HL-60 (cell line): Measurements from ENCODE around the gene CWC25.

Experiments
- DNase-seq, 2 experiments: peaks; one replicate each; pipeline ENCODE4 v3.0.0-alpha.2; 2010 to 2020; ENCODE audit warnings: low read depth in 1 of 2, low spot score in 1 of 2
- H3K27ac ChIP-seq: fragments of 250-450 bp; sonication (Bioruptor Pico); replicated peaks from 2 replicates; pipeline ENCODE4 v1.5.1; 2020; ENCODE audit warnings: mild to moderate bottlenecking, moderate library complexity
- H3K27me3 ChIP-seq: fragments of 250-450 bp; sonication (Bioruptor Pico); 2 replicates; pipeline ENCODE4 v1.5.1; 2021; ENCODE audit warnings: mild to moderate bottlenecking, moderate library complexity; ENCODE audit not compliant: insufficient read depth, poor library complexity, severe bottlenecking
- H3K4me3 ChIP-seq: replicated peaks from 2 replicates; pipeline ENCODE4 v1.5.1; 2011; ENCODE audit warnings: mild to moderate bottlenecking, control low read depth, low read length; ENCODE audit not compliant: insufficient read depth
- CTCF ChIP-seq: IDR thresholded peaks from one replicate; pipeline ENCODE4 v1.5.1; 2011; ENCODE audit warnings: low read length, control low read depth, inconsistent platforms; ENCODE audit not compliant: insufficient read depth
- GABPA ChIP-seq: IDR thresholded peaks from 2 replicates; pipeline ENCODE4 v1.6.1; 2012; ENCODE audit warnings: low read depth
- POLR2AphosphoS5 ChIP-seq: IDR thresholded peaks from 2 replicates; pipeline ENCODE4 v1.6.1; 2012; ENCODE audit warnings: low read depth
- REST ChIP-seq: IDR thresholded peaks from 2 replicates; pipeline ENCODE4 v1.6.1; 2012; ENCODE audit warnings: low read depth; ENCODE audit not compliant: insufficient replicate concordance
- SPI1 ChIP-seq: IDR thresholded peaks from 2 replicates; pipeline ENCODE4 v1.6.1; 2012; ENCODE audit warnings: low read depth, mild to moderate bottlenecking, borderline replicate concordance

Gene CWC25

GRCh38 chr17:38848939-38849605, 24.0 kb upstream of the CWC25 start:
- DNase-seq: no peak
- H3K4me3 ChIP-seq: no peak overlapping the region
- no peaks in the 10 kb centered on the region for H3K27me3 ChIP-seq
- H3K27ac ChIP-seq: no peak overlapping the region
- TF ChIP-seq POLR2AphosphoS5: peak; percentile 65; the same call in 1 of the 2 replicates
- TF ChIP-seq CTCF: no peak
- no peak for TF ChIP-seq GABPA
- no peak for TF ChIP-seq SPI1

- H3K27ac ChIP-seq: no peak overlapping the region
- no peak for TF ChIP-seq GABPA
- no peak for TF ChIP-seq POLR2AphosphoS5
- no peak for TF ChIP-seq SPI1
- TF ChIP-seq CTCF: no peak
- TF ChIP-seq REST: no peak
- H3K4me3 ChIP-seq: no peak overlapping the region
- no peak for DNase-seq
- no peaks in the 10 kb centered on the region for H3K27me3 ChIP-seq
Observed at GRCh38 chr17:38848557-38848891, 23.4 kb upstream of the CWC25 start.

- DNase-seq: no peak
- Histone ChIP-seq H3K4me3 (no peak overlapping the region), H3K27me3 (no peaks in the 10 kb centered on the region), H3K27ac (no peak overlapping the region)
- TF ChIP-seq CTCF (no peak), GABPA (no peak), REST (no peak), SPI1 (no peak), POLR2AphosphoS5 (no peak)
Observed at GRCh38 chr17:38844261-38844757, 19.2 kb upstream of the CWC25 start.

- Histone ChIP-seq H3K27me3 (no peaks in the 10 kb centered on the region), H3K27ac (peak overlapping the region; percentile 98), H3K4me3 (peak overlapping the region; percentile 93)
- DNase-seq: no peak
- TF ChIP-seq GABPA (no peak), POLR2AphosphoS5 (no peak), SPI1 (no peak), CTCF (no peak), REST (no peak)
Observed at GRCh38 chr17:38825762-38826247, 684 bp upstream of the CWC25 start.
